ENCODE measurements around the gene PGAM5. TPM values are rescaled to one million over a fixed set of nuclear protein-coding genes. Genes with fewer than 3 reads are reported as not detected.
A peak's percentile ranks its signal among the peaks of the same experiment; 100 is the strongest.

The PGAM5 gene
- total and polyA plus RNA-seq, 2 of the 4 experiments (the other 2 are of a cell fraction): 25.2 to 37.8 TPM

DNA sequence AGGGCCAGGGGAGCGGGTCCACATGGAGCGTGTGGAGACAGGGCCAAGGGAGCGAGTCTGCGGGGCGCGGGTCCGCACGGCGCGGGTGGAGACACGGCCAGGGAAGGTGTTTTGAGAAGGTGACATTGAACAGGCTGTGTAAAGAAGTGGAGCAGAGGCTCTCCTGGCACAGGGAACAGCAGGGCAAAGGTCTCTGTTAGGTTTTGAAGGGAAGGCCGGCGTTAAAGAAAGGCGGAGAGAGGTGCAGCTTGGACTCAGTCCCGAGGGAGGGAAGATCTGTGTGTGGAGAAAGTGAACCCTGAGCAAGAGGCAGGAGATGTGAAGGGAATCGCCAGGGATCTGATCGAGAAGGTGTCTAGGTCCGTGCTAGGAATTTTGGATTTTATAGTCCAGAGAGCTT lies 21.4 kb upstream of the PGAM5 start:
- Histone ChIP-seq H2BK15ac (ENCODE audit: low read depth, low read length) (no peak overlapping the region), H3K56ac (ENCODE audit: extremely low read depth, insufficient read depth, low read length) (no peak overlapping the region), H3K14ac (replicated peaks; ENCODE audit: low read depth, low read length) (no peak overlapping the region; the same call in 1 of the 2 replicates), H3K27ac (ENCODE audit: insufficient read depth, low read length) (no peak overlapping the region), H3K4me3 (ENCODE audit: insufficient read depth, low read depth, low read length) (no peak overlapping the region; the same call in 1 of the 2 replicates), H4K8ac (ENCODE audit: low read depth in 2 of 2, low read length in 2 of 2) (no peak overlapping the region), H3K23ac (ENCODE audit: low read depth, low read length) (peak overlapping the region; percentile 82; the same call in 1 of the 2 replicates), H2BK20ac (ENCODE audit: low read depth, low read length) (no peak overlapping the region), H3K18ac (ENCODE audit: low read depth, low read length) (no peak overlapping the region), H3K79me1 (ENCODE audit: low read depth in 1 of 2, low read length in 2 of 2) (peaks cover 15 to 17% of the 10 kb centered on the region in 2 experiments), H4K91ac (ENCODE audit: insufficient read depth, low read depth, low read length) (no peak overlapping the region), H2BK5ac (ENCODE audit: low read depth, low read length, poor library complexity, severe bottlenecking) (no peak overlapping the region), H4K20me1 (ENCODE audit: insufficient read depth, low read length) (peaks cover 3% of the 10 kb centered on the region; the same call in 1 of the 2 replicates), H3K9me3 (ENCODE audit: control insufficient read depth, insufficient read depth, low read length) (no peaks in the 10 kb centered on the region), H2AFZ (replicated peaks; ENCODE audit: low read length, poor library complexity) (peak overlapping the region; percentile 63), H3K9ac (ENCODE audit: low read depth, low read length) (no peak overlapping the region), H3K27me3 (ENCODE audit: control insufficient read depth, insufficient read depth, low read length) (no peaks in the 10 kb centered on the region), H3K4me1 (ENCODE audit: control insufficient read depth, insufficient read depth, low read length) (peaks cover 3% of the 10 kb centered on the region; the same call in 1 of the 2 replicates), H2AK9ac (replicated peaks; ENCODE audit: low read depth, low read length, poor library complexity) (peak overlapping the region; percentile 28), H3K36me3 (ENCODE audit: control insufficient read depth, insufficient read depth, low read length) (peaks cover 5% of the 10 kb centered on the region), H2BK120ac (ENCODE audit: low read depth, low read length) (no peak overlapping the region), H3K4ac (ENCODE audit: low read depth, low read length) (no peak overlapping the region), H3K4me2 (ENCODE audit: low read depth, low read length) (peak overlapping the region; percentile 68), H2AK5ac (ENCODE audit: low read depth, low read length) (no peak overlapping the region), H4K5ac (ENCODE audit: low read depth, low read length) (no peak overlapping the region), H3K9me1 (ENCODE audit: insufficient read depth, low read length) (no peaks in the 10 kb centered on the region; the same call in 1 of the 2 replicates)
- no TSS peak for BruUV-seq (replicated peaks)
- in situ Hi-C loops (cut with MboI; ENCODE audit: low sequenced_read_pairs): no loop called here
- 41% methylated on average over 9 of the region's 18 CpGs; no CpG with 5 or more reads in 1 of the 2 experiments for WGBS, 2 experiments (ENCODE audit: extremely low coverage in 2 of 2, insufficient read length in 1 of 2)
- intact Hi-C loops (cut with micrococcal nuclease): no loop called here
- DNase-seq (no peak), ATAC-seq (ENCODE audit: low read depth) (no peak)
- dilution Hi-C loops (cut with HindIII; ENCODE audit: low sequenced_read_pairs, unreplicated experiment): no loop called here
- ChIA-PET CTCF (no interaction called here), POLR2A (ENCODE audit: unreplicated experiment) (no interaction called here)
- no peak for TF ChIP-seq BHLHE40 (IDR thresholded peaks at IDR 0.05; ENCODE audit: low read depth, low read length)
- no peak for TF ChIP-seq MAFK (IDR thresholded peaks at IDR 0.05; ENCODE audit: low read depth, low read length)
- no peak for TF ChIP-seq CHD1 (IDR thresholded peaks at IDR 0.05; ENCODE audit: low read depth, low read length)
- no peak for TF ChIP-seq RFX5 (IDR thresholded peaks at IDR 0.05; ENCODE audit: low read depth, low read length)
- no peak for TF ChIP-seq RAD21 (IDR thresholded peaks at IDR 0.05; ENCODE audit: low read length)
- TF ChIP-seq USF2 (IDR thresholded peaks at IDR 0.05; ENCODE audit: low read depth, low read length): no peak
- TF ChIP-seq MXI1 (IDR thresholded peaks at IDR 0.05; ENCODE audit: borderline replicate concordance, low read depth, low read length): no peak
- TF ChIP-seq FOS (IDR thresholded peaks at IDR 0.05; ENCODE audit: low read depth, low read length): no peak
- no peak for TF ChIP-seq POLR2A (IDR thresholded peaks at IDR 0.05; ENCODE audit: low read depth, low read length)
- no peak for TF ChIP-seq SMC3 (IDR thresholded peaks at IDR 0.05; ENCODE audit: low read depth, low read length)
- no peak for TF ChIP-seq RCOR1 (IDR thresholded peaks at IDR 0.05; ENCODE audit: insufficient replicate concordance, low read length)
- no peak for TF ChIP-seq NFE2L2 (IDR thresholded peaks at IDR 0.05; ENCODE audit: low read depth, low read length)
- no peak for TF ChIP-seq ELK1 (IDR thresholded peaks at IDR 0.05; ENCODE audit: borderline replicate concordance, low read depth, low read length)
- no peak for TF ChIP-seq MAZ (IDR thresholded peaks at IDR 0.05; ENCODE audit: borderline replicate concordance, low read depth, low read length)
- no peak for TF ChIP-seq CEBPB (IDR thresholded peaks at IDR 0.05; ENCODE audit: low read depth, low read length)
- no peak for TF ChIP-seq CTCF (conservative IDR thresholded peaks at IDR 0.05; ENCODE audit: low read depth, low read length)
